ENCODE results near the gene PCSK7. TPM values are rescaled to one million over a fixed set of nuclear protein-coding genes. Genes with fewer than 3 reads are reported as not detected.
"Not testable (repeated sequence)": the region's sequence is repeated elsewhere in the genome, so short reads cannot be mapped to it uniquely, and the experiment has no call there.

The PCSK7 gene
- polyA plus RNA-seq, 1 experiment: 23.5 TPM

- Histone ChIP-seq H3K4me3 (ENCODE audit: low read depth, low read length) (no peak overlapping the region), H3K27ac (ENCODE audit: low read depth, low read length) (no peak overlapping the region), H3K9me3 (ENCODE audit: control insufficient read depth, insufficient read depth, low read length) (no peaks in the 10 kb centered on the region), H3K27me3 (ENCODE audit: control insufficient read depth, insufficient read depth, low read length) (no peaks in the 10 kb centered on the region)
- no peak for DNase-seq (ENCODE audit: low read depth, low spot score)
- no peak for TF ChIP-seq CTCF (IDR thresholded peaks at IDR 0.05; ENCODE audit: low read depth, low read length)
- CTCF ChIA-PET: no interaction called here
- POLR2A ChIA-PET: no interaction called here
Observed at GRCh38 chr11:117187007-117187406, 44.9 kb downstream of the PCSK7 start.

GRCh38 chr11:117186431-117186761, 45.5 kb downstream of the PCSK7 start:
- H3K27me3 ChIP-seq (ENCODE audit: control insufficient read depth, insufficient read depth, low read length): no peaks in the 10 kb centered on the region
- no peak overlapping the region for H3K4me3 ChIP-seq (ENCODE audit: low read depth, low read length)
- H3K27ac ChIP-seq (ENCODE audit: low read depth, low read length): no peak overlapping the region
- H3K9me3 ChIP-seq (ENCODE audit: control insufficient read depth, insufficient read depth, low read length): no peaks in the 10 kb centered on the region
- ChIA-PET POLR2A (no interaction called here), CTCF (no interaction called here)
- no peak for TF ChIP-seq CTCF (IDR thresholded peaks at IDR 0.05; ENCODE audit: low read depth, low read length)
- DNase-seq (ENCODE audit: low read depth, low spot score): no peak

GRCh38 chr11:117185736-117186430, 46.0 kb downstream of the PCSK7 start:
- H3K27me3 ChIP-seq (ENCODE audit: control insufficient read depth, insufficient read depth, low read length): no peaks in the 10 kb centered on the region
- no peak overlapping the region for H3K27ac ChIP-seq (ENCODE audit: low read depth, low read length)
- ChIA-PET POLR2A (interaction anchor here (0.7 kb wide), 1 partner anchor 127 kb away, joined by 6 read pairs; no protein-coding TSS in a partner anchor), CTCF (no interaction called here)
- no peak for DNase-seq (ENCODE audit: low read depth, low spot score)
- TF ChIP-seq CTCF (IDR thresholded peaks at IDR 0.05; ENCODE audit: low read depth, low read length): no peak
- H3K4me3 ChIP-seq (ENCODE audit: low read depth, low read length): no peak overlapping the region
- H3K9me3 ChIP-seq (ENCODE audit: control insufficient read depth, insufficient read depth, low read length): no peaks in the 10 kb centered on the region

- ChIA-PET CTCF (interaction anchor here (0.8 kb wide), 1 partner anchor 43 kb away, joined by 3 read pairs; no protein-coding TSS in a partner anchor), POLR2A (interaction anchor here (0.7 kb wide), 1 partner anchor 11 kb away, joined by 3 read pairs; no protein-coding TSS in a partner anchor)
Observed at GRCh38 chr11:117183724-117184349, 48.0 kb downstream of the PCSK7 start.

GRCh38 chr11:117183178-117183577, 48.7 kb downstream of the PCSK7 start:
- not testable (repeated sequence) for DNase-seq (ENCODE audit: low read depth, low spot score); H3K4me3 ChIP-seq (ENCODE audit: low read depth, low read length); H3K27me3 ChIP-seq (ENCODE audit: control insufficient read depth, insufficient read depth, low read length); H3K27ac ChIP-seq (ENCODE audit: low read depth, low read length); H3K9me3 ChIP-seq (ENCODE audit: control insufficient read depth, insufficient read depth, low read length)
- ChIA-PET CTCF (interaction anchor here (6.5 kb wide), 1 partner anchor 42 kb away, joined by 70 read pairs; no protein-coding TSS in a partner anchor), POLR2A (interaction anchor here (0.7 kb wide), 1 partner anchor 15 kb away, joined by 3 read pairs; no protein-coding TSS in a partner anchor)

More at GRCh38 chr11:117183724-117184349, 48.0 kb downstream of the PCSK7 start:
- Histone ChIP-seq H3K9me3 (ENCODE audit: control insufficient read depth, insufficient read depth, low read length) (no peaks in the 10 kb centered on the region; the same call in 1 of the 2 replicates), H3K4me3 (ENCODE audit: low read depth, low read length) (no peak overlapping the region), H3K27ac (ENCODE audit: low read depth, low read length) (no peak overlapping the region), H3K27me3 (ENCODE audit: control insufficient read depth, insufficient read depth, low read length) (no peaks in the 10 kb centered on the region)
- no peak for DNase-seq (ENCODE audit: low read depth, low spot score)
- TF ChIP-seq CTCF (IDR thresholded peaks at IDR 0.05; ENCODE audit: low read depth, low read length): no peak

Measured in AG04450 (cell line).